ENCODE data around the gene PLPPR3. TPM values are rescaled to one million over a fixed set of nuclear protein-coding genes. Genes with fewer than 3 reads are reported as not detected.

Gene PLPPR3
- total and polyA plus RNA-seq, 9 of the 15 experiments (the other 6 are each of a cell fraction or from before 2014, with no cell fraction given), result 0.01 to 48.2 (median 8.6) TPM

DNA sequence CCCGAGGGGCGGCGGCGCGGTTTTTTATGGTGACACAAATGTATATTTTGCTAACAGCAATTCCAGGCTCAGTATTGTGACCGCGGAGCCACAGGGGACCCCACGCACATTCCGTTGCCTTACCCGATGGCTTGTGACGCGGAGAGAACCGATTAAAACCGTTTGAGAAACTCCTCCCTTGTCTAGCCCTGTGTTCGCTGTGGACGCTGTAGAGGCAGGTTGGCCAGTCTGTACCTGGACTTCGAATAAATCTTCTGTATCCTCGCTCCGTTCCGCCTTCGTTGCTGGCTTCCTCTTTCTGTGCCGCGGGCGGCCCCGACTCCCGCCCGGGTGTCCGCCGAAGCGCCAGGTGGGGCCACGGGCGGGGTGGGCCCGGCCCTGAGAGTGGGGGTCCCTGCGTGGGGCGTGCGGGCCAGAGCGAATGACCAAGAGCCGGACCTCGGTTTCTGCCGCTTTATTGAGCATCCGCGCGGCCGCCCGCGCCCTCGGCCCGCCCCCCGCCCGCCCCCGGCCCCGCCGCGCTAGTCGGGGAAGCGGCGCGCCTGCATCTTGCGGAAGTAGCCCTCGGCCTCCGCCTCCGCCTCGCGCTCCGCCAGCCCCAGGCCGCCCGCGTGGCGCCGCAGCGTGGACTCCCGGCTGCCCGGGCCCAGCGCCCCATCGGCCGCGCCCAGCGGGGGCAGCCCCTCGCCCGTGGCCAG lies 9.6 kb downstream of the PLPPR3 start (continued):
- TF ChIP-seq, protein P1, sequence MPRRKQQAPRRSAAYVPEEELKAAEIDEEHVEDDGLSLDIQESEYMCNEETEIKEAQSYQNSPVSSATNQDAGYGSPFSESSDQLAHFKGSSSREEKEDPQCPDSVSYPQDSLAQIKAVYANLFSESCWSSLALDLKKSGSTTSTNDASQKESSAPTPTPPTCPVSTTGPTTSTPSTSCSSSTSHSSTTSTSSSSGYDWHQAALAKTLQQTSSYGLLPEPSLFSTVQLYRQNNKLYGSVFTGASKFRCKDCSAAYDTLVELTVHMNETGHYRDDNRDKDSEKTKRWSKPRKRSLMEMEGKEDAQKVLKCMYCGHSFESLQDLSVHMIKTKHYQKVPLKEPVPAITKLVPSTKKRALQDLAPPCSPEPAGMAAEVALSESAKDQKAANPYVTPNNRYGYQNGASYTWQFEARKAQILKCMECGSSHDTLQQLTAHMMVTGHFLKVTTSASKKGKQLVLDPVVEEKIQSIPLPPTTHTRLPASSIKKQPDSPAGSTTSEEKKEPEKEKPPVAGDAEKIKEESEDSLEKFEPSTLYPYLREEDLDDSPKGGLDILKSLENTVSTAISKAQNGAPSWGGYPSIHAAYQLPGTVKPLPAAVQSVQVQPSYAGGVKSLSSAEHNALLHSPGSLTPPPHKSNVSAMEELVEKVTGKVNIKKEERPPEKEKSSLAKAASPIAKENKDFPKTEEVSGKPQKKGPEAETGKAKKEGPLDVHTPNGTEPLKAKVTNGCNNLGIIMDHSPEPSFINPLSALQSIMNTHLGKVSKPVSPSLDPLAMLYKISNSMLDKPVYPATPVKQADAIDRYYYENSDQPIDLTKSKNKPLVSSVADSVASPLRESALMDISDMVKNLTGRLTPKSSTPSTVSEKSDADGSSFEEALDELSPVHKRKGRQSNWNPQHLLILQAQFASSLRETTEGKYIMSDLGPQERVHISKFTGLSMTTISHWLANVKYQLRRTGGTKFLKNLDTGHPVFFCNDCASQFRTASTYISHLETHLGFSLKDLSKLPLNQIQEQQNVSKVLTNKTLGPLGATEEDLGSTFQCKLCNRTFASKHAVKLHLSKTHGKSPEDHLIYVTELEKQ (CRISPR knock-in tag; IDR thresholded peaks at IDR 0.05), result no peak
- no peak for TF ChIP-seq HDGF (IDR thresholded peaks at IDR 0.05)
- TF ChIP-seq TBL1XR1 (IDR thresholded peaks at IDR 0.05; ENCODE audit: low read length in 2 of 2), result no peak
- no peak for TF ChIP-seq MIER1 (IDR thresholded peaks at IDR 0.05; ENCODE audit: low read depth)
- peak; percentile 82 for TF ChIP-seq SUPT5H (IDR thresholded peaks at IDR 0.05)
- no peak for TF ChIP-seq BCOR (IDR thresholded peaks at IDR 0.05)
- TF ChIP-seq, protein P2, sequence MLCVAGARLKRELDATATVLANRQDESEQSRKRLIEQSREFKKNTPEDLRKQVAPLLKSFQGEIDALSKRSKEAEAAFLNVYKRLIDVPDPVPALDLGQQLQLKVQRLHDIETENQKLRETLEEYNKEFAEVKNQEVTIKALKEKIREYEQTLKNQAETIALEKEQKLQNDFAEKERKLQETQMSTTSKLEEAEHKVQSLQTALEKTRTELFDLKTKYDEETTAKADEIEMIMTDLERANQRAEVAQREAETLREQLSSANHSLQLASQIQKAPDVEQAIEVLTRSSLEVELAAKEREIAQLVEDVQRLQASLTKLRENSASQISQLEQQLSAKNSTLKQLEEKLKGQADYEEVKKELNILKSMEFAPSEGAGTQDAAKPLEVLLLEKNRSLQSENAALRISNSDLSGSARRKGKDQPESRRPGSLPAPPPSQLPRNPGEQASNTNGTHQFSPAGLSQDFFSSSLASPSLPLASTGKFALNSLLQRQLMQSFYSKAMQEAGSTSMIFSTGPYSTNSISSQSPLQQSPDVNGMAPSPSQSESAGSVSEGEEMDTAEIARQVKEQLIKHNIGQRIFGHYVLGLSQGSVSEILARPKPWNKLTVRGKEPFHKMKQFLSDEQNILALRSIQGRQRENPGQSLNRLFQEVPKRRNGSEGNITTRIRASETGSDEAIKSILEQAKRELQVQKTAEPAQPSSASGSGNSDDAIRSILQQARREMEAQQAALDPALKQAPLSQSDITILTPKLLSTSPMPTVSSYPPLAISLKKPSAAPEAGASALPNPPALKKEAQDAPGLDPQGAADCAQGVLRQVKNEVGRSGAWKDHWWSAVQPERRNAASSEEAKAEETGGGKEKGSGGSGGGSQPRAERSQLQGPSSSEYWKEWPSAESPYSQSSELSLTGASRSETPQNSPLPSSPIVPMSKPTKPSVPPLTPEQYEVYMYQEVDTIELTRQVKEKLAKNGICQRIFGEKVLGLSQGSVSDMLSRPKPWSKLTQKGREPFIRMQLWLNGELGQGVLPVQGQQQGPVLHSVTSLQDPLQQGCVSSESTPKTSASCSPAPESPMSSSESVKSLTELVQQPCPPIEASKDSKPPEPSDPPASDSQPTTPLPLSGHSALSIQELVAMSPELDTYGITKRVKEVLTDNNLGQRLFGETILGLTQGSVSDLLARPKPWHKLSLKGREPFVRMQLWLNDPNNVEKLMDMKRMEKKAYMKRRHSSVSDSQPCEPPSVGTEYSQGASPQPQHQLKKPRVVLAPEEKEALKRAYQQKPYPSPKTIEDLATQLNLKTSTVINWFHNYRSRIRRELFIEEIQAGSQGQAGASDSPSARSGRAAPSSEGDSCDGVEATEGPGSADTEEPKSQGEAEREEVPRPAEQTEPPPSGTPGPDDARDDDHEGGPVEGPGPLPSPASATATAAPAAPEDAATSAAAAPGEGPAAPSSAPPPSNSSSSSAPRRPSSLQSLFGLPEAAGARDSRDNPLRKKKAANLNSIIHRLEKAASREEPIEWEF (CRISPR knock-in tag; IDR thresholded peaks at IDR 0.05), result no peak
- no peak for TF ChIP-seq ETV1 (tag; conservative IDR thresholded peaks at IDR 0.05; ENCODE audit: low read depth)
- TF ChIP-seq PHF21A (IDR thresholded peaks at IDR 0.05; ENCODE audit: borderline replicate concordance, low read depth), result no peak
- peak; percentile 58 for TF ChIP-seq RBFOX2 (IDR thresholded peaks at IDR 0.05; ENCODE audit: low read depth, low read length)
- TF ChIP-seq, protein P3, sequence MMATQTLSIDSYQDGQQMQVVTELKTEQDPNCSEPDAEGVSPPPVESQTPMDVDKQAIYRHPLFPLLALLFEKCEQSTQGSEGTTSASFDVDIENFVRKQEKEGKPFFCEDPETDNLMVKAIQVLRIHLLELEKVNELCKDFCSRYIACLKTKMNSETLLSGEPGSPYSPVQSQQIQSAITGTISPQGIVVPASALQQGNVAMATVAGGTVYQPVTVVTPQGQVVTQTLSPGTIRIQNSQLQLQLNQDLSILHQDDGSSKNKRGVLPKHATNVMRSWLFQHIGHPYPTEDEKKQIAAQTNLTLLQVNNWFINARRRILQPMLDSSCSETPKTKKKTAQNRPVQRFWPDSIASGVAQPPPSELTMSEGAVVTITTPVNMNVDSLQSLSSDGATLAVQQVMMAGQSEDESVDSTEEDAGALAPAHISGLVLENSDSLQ (IDR thresholded peaks at IDR 0.05), result no peak
- TF ChIP-seq POLR2G (IDR thresholded peaks at IDR 0.05; ENCODE audit: low read depth, low read length), result peak; percentile 37

Measured in K562 (cell line).